Neural cell (in vitro differentiated cells): ENCODE results near the gene SPC24. TPM values are rescaled to one million over a fixed set of nuclear protein-coding genes. Genes with fewer than 3 reads are reported as not detected.

Experiments used
- H2AFZ ChIP-seq: fragments of 200-600, 300-800 bp; sonication (generic), shearing (Covaris generic); 2 replicates; pipeline ENCODE4 v1.6.0; 2014; ENCODE audit warnings: low read depth, mild to moderate bottlenecking, antibody characterized with exemption, low read length, moderate library complexity
- H3F3A ChIP-seq: fragments of 200-600 bp; shearing (Covaris generic); 2 replicates; pipeline ENCODE4 v1.6.1; 2016; ENCODE audit warnings: mild to moderate bottlenecking, moderate library complexity, mixed read lengths, antibody characterized with exemption, low read length; ENCODE audit not compliant: insufficient read depth, poor library complexity, severe bottlenecking
- H3K27ac ChIP-seq: fragments of 200-600, 300-800 bp; sonication (generic), shearing (Covaris generic); 2 replicates; pipeline ENCODE4 v1.5.1; 2014; ENCODE audit warnings: mild to moderate bottlenecking, low read length, moderate library complexity
- H3K27me3 ChIP-seq: fragments of 300-800, 200-600 bp; sonication (generic), shearing (Covaris generic); 2 replicates; pipeline ENCODE4 v1.6.0; 2014; ENCODE audit warnings: mild to moderate bottlenecking, low read depth, low read length, moderate library complexity; ENCODE audit not compliant: insufficient read depth
- H3K36me3 ChIP-seq: fragments of 300-800, 200-600 bp; sonication (generic), shearing (Covaris generic); 2 replicates; pipeline ENCODE4 v1.5.1; 2014; ENCODE audit warnings: mild to moderate bottlenecking, antibody characterized with exemption, low read length, moderate library complexity; ENCODE audit not compliant: insufficient read depth
- H3K4me2 ChIP-seq: fragments of 300-800, 200-600 bp; sonication (generic), shearing (Covaris generic); 2 replicates; pipeline ENCODE4 v1.6.0; 2014; ENCODE audit warnings: mild to moderate bottlenecking, low read length
- H3K4me3 ChIP-seq: fragments of 300-800, 200-600 bp; sonication (generic), shearing (Covaris generic); 2 replicates; pipeline ENCODE4 v1.5.1; 2014; ENCODE audit warnings: mild to moderate bottlenecking, low read length, moderate library complexity
- H3K79me2 ChIP-seq: fragments of 200-600 bp; shearing (Covaris generic); replicated peaks from 2 replicates; pipeline ENCODE4 v1.6.0; 2014; ENCODE audit warnings: mild to moderate bottlenecking, low read length, moderate library complexity; ENCODE audit not compliant: insufficient read depth
- H3K9ac ChIP-seq: fragments of 300-800, 200-600 bp; sonication (generic), shearing (Covaris generic); 2 replicates; pipeline ENCODE4 v1.6.1; 2016; ENCODE audit warnings: mild to moderate bottlenecking, low read length, mixed read lengths
- H3K9me2 ChIP-seq: fragments of 200-600 bp; shearing (Covaris generic); 2 replicates; pipeline ENCODE4 v1.6.1; 2016; ENCODE audit warnings: mild to moderate bottlenecking, low read length, mixed read lengths; ENCODE audit not compliant: insufficient read depth
- H3K9me3 ChIP-seq: fragments of 200-600, 300-800 bp; sonication (generic), shearing (Covaris generic); 2 replicates; pipeline ENCODE4 v1.6.1; 2016; ENCODE audit warnings: mild to moderate bottlenecking, mixed run types, low read length, moderate library complexity, mixed read lengths
- H4K20me1 ChIP-seq: fragments of 200-600 bp; shearing (Covaris generic); 2 replicates; pipeline ENCODE4 v1.6.1; 2016; ENCODE audit warnings: mild to moderate bottlenecking, mixed run types; ENCODE audit not compliant: insufficient read depth
- CTCF ChIP-seq: fragments of 450-650 bp; IDR thresholded peaks from 2 replicates; pipeline ENCODE4 v1.5.1; 2014; ENCODE audit warnings: antibody characterized with exemption, mild to moderate bottlenecking, moderate library complexity; ENCODE audit not compliant: poor library complexity, severe bottlenecking
- EP300 ChIP-seq: fragments of 450-650 bp; conservative IDR thresholded peaks from 2 replicates; pipeline ENCODE4 v1.6.1; 2014; ENCODE audit warnings: antibody characterized with exemption, mild to moderate bottlenecking, moderate library complexity; ENCODE audit not compliant: poor library complexity, severe bottlenecking
- EZH2 ChIP-seq: fragments of 200-600, 300-800 bp; shearing (Covaris generic), sonication (generic); IDR thresholded peaks from 2 replicates; pipeline ENCODE4 v1.6.1; 2014; ENCODE audit warnings: antibody characterized with exemption, low read length, borderline replicate concordance, mild to moderate bottlenecking; ENCODE audit not compliant: insufficient read depth, poor library complexity, severe bottlenecking
- MXI1 ChIP-seq: fragments of 450-650 bp; conservative IDR thresholded peaks from 2 replicates; pipeline ENCODE4 v1.6.1; 2014; ENCODE audit warnings: antibody characterized with exemption, mild to moderate bottlenecking; ENCODE audit not compliant: poor library complexity, severe bottlenecking
- POLR2AphosphoS5 ChIP-seq: IDR thresholded peaks from 2 replicates; pipeline ENCODE4 v1.6.1; 2012
- RAD21 ChIP-seq: fragments of 450-650 bp; conservative IDR thresholded peaks from 2 replicates; pipeline ENCODE4 v1.6.1; 2014; ENCODE audit warnings: antibody characterized with exemption, mild to moderate bottlenecking, moderate library complexity
- REST ChIP-seq: IDR thresholded peaks from 2 replicates; pipeline ENCODE4 v1.6.1; 2012; ENCODE audit warnings: borderline replicate concordance
- SMC3 ChIP-seq: fragments of 450-650 bp; conservative IDR thresholded peaks from 2 replicates; pipeline ENCODE4 v1.6.1; 2014; ENCODE audit warnings: antibody characterized with exemption, mild to moderate bottlenecking, moderate library complexity; ENCODE audit not compliant: poor library complexity
- TAF1 ChIP-seq: IDR thresholded peaks from 2 replicates; pipeline ENCODE4 v1.6.1; 2012; ENCODE audit warnings: low read depth
- polyA plus RNA-seq: library from polyadenylated mRNA; depleted of rRNA; stranded (reverse); fragments of >200 nt; gene quantifications from 2 replicates; pipeline ENCODE4 v1.2.3, GENCODE V29; 2014

Gene SPC24
- polyA plus RNA-seq, 1 donor from 2014 or later = 0.40 TPM

GRCh38 chr19:11159598-11160439 lies 4.2 kb upstream of the SPC24 start:
- peaks cover 4% of the 10 kb centered on the region for H3K79me2 ChIP-seq
- no peaks in the 10 kb centered on the region for H3K9me2 ChIP-seq
- no peaks in the 10 kb centered on the region for H4K20me1 ChIP-seq
- H3K9me3 ChIP-seq = no peaks in the 10 kb centered on the region
- no peak overlapping the region for H3K27ac ChIP-seq
- no peak overlapping the region for H3K4me2 ChIP-seq
- H3F3A ChIP-seq = no peaks in the 10 kb centered on the region
- H2AFZ ChIP-seq = no peak overlapping the region
- no peaks in the 10 kb centered on the region for H3K27me3 ChIP-seq
- no peak overlapping the region for H3K9ac ChIP-seq
- H3K4me3 ChIP-seq = no peak overlapping the region
- no peak for TF ChIP-seq RAD21
- TF ChIP-seq POLR2AphosphoS5 = no peak
- no peak for TF ChIP-seq EP300
- no peaks in the 10 kb centered on the region for H3K36me3 ChIP-seq

GRCh38 chr19:11154683-11155047 lies 917 bp downstream of the SPC24 start:
- H3K79me2 ChIP-seq = peaks cover 4% of the 10 kb centered on the region
- no peak overlapping the region for H3K4me3 ChIP-seq
- H3F3A ChIP-seq = no peaks in the 10 kb centered on the region
- H4K20me1 ChIP-seq = no peaks in the 10 kb centered on the region
- H3K9me2 ChIP-seq = no peaks in the 10 kb centered on the region
- H3K36me3 ChIP-seq = no peaks in the 10 kb centered on the region
- no peaks in the 10 kb centered on the region for H3K9me3 ChIP-seq
- H3K27ac ChIP-seq = no peak overlapping the region
- H3K4me2 ChIP-seq = no peak overlapping the region
- no peaks in the 10 kb centered on the region for H3K27me3 ChIP-seq
- no peak for TF ChIP-seq POLR2AphosphoS5
- TF ChIP-seq REST = no peak
- TF ChIP-seq TAF1 = no peak
- no peak for TF ChIP-seq SMC3
- no peak for TF ChIP-seq EP300
- no peak for TF ChIP-seq EZH2
- no peak for TF ChIP-seq RAD21
- TF ChIP-seq CTCF = no peak
- no peak for TF ChIP-seq MXI1
- no peak overlapping the region for H3K9ac ChIP-seq
- H2AFZ ChIP-seq = no peak overlapping the region
